Measurements from ENCODE around the gene SLC5A10.

The SLC5A10 gene

DNA sequence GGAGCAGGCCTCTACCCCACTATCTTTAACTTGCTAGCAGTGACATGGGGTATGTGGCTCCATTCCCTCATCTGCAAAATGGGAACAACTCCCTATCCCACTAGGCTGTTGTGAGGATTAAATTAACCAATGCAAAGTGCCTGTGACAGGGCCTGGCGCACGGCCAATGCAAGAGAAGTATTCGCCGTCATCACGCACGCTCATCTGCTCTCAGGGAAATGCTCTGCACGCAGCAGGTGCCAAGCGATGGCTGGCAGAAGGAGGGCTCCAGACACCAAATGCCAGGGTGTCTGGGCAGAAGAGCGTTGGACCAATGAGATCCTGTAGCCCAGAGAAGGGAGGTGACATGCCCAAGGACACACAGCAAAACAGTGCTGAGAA, 35.3 kb downstream of the SLC5A10 start:
- DNase-seq, result no peak

DNA sequence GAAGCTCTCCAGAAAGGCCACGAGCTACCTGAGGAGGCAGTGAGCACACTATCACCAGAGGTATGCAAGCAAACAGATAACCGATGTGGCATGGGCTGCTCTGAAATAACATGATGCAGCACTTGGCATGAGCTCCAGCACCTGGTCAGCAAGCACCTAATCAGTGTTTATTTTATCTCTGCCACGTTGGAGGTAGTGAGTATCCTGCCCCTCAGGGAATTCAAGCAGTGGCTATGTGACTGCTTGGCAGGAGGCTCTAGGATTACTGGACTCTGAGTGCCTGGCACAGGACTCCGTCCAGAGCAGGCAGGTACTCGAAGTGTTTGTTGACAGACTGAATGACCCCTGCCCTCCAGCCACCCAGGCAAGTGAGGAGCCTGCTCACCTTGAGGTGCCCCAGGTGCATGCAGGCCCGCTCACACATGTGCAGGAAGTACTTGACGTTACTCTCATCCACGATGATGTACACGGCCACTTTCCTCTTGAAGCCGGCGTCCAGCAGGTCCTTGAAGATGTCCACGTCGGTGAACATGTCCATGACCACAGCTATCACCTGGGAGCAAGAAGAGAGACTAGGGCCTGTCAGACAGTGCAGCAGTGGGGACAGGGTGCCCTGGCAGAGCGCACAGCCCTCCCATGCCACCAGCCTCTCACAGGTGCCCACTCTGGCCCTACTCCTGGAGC, 36.0 kb downstream of the SLC5A10 start:
- no peak for DNase-seq

DNA sequence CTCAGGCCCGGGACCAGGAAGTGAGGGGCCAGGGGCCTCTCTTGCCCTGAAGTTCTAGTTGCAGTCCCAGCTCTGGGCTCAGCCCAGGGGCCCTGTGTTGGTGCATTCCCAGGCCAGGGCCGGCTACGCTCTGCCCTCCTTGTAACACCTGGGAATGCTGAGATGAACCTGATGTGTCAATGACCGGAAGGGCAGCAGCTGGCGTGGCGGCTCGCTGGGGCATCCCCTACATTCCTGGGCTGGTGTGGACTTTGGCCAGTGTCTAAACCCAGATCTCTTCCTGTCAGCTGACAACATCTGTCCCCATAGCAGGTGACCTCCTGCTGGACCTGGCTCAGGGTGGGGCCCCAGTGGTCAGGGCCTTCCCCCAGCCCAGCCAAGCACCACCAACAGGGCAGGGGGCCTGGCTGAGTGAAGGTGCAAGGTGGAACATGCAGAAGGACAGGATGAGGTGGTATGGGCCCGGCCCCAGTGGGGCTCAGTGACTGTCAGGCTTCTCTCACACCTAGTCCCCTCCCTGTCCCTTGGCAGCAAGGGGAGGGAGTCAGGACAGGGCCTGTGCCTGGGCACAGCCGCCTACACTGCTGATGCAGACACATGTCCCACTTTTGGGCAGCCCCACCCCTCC, 36.7 kb downstream of the SLC5A10 start:
- DNase-seq, result no peak

GRCh38 chr17:18990331-18990730, 38.4 kb downstream of the SLC5A10 start:
- no peak for DNase-seq

DNA sequence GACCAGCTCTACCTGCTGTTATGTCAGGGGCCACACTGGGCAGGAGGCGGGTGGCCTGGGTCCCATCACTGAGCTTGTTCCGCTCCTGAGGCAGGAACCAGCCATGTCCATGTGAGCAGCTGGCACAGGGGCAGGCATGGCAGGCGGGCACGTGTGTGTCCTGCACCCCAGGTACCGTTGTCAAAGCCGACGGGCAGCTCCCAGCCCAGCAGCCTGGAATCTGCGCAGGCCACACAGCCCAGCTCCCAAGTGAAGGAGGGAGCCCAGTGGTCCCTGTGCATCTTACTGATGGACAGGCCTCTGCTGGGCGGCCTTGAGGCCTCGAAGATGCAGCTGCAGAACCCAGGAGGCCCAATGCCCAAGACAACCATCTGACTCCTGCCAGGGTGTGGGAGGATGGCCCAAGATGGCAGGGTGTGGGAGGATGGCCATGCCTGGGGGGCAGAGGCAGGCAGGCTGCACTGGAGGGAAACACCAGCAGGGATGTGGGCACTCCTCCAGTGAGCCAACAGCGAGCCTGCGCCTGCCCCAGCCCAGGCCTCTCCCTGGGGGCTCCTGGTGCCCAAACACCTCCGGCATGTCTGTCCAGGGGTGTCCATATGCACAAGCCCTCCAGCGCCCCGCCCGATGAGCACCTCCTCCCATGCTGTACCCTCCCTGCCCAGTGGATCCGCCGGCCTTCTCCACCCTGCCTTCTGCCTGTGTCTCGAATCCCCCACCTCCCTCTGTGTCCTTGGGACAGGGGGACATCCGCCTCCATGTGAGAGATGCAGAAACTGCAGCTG, 39.8 kb downstream of the SLC5A10 start:
- DNase-seq, result no peak

DNA sequence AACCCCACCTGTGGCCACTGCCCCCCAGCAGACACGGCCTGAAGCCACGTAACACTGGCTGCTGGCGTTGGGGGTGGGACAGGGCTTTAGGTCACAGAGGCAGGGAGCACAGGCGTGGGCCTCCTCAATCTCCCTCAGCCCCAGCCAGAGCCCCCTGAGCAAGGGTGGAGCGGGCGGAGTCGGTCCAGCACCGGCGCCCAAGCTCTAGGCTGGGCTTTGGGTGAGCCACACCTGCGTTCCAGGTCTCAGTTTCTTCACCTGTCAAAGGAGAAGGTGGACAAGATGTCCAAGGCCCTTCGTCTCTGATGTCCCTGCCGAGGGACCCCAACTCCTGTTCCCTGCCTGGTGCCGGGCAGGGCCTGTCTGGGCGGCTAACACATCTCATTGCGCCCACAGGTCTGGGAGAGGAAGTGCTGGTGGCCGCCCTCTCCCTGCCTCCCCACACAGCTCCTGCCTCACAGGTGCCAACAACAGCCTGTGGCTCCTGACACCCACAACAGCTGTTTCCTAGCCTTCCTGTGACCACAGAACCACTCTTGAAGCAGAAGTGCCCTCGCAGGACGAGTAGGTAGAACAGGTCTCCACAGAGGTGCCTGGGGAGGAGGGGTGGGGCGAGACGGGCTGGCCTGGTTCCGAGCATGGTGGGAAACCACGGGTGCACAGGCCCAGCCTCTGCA, 40.6 kb downstream of the SLC5A10 start:
- DNase-seq, result peak; percentile 77

GRCh38 chr17:18993905-18994526, 42.1 kb downstream of the SLC5A10 start:
- no peak for DNase-seq

GRCh38 chr17:18994631-18995030, 42.7 kb downstream of the SLC5A10 start:
- DNase-seq, result no peak

GRCh38 chr17:18995220-18995619, 43.3 kb downstream of the SLC5A10 start:
- no peak for DNase-seq

DNA sequence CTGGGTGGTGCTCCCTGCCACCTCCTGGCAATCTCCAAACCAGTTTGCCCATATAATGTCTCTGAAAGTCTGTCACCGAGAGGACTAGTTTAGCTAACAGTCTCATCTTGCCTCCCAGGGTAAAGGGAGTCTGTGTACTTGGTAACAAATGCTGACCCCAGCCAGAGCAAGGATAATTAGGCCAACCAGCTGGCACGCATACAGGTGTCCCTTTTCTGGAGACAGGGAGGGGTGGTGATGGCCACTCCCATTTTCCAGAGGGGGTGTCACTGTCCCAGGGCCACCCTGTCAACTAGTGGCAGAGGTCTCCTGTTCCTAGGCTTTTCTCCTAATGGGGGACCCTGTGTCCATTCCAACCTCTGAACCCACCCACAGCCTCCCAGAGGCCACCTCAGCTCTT, 44.5 kb downstream of the SLC5A10 start:
- no peak for DNase-seq

- no peak for DNase-seq
Measured at GRCh38 chr17:18997650-18998196, 45.8 kb downstream of the SLC5A10 start.

DNA sequence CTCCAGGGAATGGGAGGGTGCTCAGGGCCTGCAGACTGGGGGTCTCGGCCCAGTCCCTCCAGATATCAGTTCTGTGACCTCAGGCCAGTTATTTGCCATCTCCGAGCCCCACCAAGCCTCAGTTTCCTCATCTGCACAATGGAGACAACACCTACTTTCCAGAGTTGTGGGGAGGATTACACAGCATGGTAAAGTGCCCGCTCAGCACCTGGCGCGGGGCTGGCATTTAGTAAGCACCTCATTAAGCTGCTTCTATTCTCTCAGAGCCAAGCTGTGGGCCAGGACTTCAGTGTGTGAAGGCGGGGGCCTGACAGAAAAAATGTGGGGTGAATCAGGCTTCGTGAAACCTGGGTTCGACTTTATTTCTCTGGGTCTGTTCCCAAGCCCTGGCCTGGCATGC, 47.4 kb downstream of the SLC5A10 start:
- no peak for DNase-seq

DNA sequence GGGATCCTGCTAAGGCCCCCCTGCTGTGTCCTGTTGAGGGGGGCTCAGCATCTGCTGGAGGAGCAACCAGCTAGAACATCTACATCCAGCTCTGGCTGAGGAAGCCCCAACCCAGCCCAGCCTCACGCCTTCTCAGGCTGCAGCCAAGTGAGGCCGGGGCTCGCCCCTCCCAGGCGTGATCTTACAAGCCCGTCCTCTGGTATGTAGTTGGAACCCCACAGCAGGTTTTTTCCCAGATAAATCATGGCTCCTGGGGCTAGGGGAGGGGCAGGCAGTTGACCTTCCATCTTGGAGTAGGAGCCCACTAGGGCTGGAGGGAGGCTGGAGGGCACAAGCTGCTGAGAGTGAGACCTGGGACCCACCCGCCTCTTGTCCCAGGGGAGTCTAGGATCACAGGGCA, 47.9 kb downstream of the SLC5A10 start:
- no peak for DNase-seq

- no peak for DNase-seq
Measured at GRCh38 chr17:19000531-19001325, 48.8 kb downstream of the SLC5A10 start.

GRCh38 chr17:19001907-19002590, 50.1 kb downstream of the SLC5A10 start:
- no peak for DNase-seq

- DNase-seq, result no peak
Measured at GRCh38 chr17:19002805-19003542, 51.0 kb downstream of the SLC5A10 start.

DNA sequence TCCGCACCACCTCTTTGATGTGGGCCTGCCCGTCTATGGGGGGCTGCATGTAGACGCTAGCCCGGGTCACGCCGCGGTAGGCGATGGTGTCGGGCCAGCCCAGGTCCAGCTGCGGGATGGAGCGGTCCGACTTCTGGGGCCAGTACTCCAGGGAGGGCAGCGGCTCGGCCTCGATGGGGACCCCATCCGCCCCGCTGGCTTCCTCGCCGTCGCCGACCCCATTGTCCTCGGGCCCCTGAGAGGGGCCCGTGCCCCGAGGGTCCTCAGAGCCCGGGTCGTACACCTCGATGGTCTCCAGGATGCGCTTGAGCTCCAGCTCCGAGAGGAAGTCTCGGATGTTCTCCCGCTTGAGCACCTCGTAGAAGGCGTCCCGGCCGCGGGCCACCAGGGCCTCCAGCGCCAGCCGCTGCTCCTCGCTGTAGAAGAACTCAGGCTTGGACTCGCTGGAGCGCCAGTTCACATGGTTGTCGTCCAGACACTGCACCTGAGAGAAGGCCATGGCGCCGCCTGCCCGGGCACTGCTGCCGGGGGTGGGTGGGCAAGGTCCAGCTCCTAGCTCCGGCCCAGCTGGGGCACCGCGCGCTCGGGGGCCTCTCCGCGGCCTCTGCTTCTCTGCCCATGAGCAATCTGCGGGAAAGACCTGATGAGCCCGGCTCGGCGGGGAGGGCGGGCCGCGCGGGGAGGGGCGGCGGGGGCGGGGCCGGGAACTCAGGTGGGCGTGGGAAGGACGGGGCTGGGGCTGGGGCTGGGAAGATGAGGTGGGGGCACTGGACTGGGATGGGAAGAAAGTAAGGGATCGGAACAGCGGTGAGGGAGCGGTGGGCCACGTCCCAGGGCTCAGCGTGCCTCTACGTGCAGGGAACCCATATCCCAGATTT, 51.8 kb downstream of the SLC5A10 start:
- DNase-seq, result no peak

DNA sequence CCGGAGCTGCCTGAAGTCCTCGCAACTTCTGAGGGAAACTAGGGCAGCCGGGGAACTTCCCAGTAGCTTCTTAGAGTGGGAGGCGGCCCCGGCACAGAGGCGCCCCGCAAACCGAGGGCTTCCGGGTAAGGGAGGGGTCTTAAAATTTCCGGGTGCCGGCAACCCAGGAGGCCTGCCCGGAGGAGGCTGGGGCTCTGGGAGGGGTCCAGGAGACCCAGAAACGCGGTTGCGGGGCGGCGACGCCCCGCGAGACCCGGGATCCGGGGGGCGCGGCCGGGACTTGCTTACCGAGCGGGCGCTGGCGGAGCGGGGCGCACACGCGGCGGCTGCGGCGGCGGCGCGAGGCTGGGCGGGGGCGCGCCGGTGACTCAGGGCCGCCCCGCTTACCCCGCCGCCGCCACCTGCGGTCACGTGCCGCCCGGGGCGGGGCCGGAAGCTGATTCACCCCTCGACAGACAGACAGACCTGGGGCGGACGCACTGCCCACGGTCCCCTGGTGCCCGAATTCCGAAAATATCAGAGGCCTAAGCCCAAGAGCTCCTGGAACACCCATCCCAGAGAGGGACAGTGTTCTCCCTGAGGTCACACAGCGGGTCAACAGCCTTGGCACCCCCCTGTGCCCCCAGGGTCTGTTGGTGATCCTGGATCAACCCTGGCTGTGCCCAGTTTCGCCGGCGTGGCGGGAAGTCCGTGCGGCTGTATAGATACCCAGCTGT, 52.6 kb downstream of the SLC5A10 start, which contains the start of gene FAM83G:
Gene FAM83G (minus strand): TSS at position 344 of the 716 bp plus-strand sequence. CDS start 723 bp downstream, outside the sequence.
- DNase-seq, result peak; percentile 10

Measured in GDM1 (cell line).